ENCODE results near the gene LMF1. TPM values are rescaled to one million over a fixed set of nuclear protein-coding genes. Genes with fewer than 3 reads are reported as not detected.

The LMF1 gene
- total RNA-seq, 1 experiment from 2014 or later = 13.5 TPM

GRCh38 chr16:991345-991744 lies 20.6 kb upstream of the LMF1 start:
- no peaks in the 10 kb centered on the region for H3K27me3 ChIP-seq (ENCODE audit: low read length)
- CTCF ChIA-PET = no interaction called here

GRCh38 chr16:990516-991291 lies 19.9 kb upstream of the LMF1 start:
- Histone ChIP-seq H3K27me3 (ENCODE audit: low read length) (no peaks in the 10 kb centered on the region), H3K4me3 (ENCODE audit: low read length) (no peak overlapping the region), H4K20me1 (ENCODE audit: low read length) (no peaks in the 10 kb centered on the region), H2AFZ (ENCODE audit: low read length) (no peak overlapping the region), H3K4me2 (ENCODE audit: low read length) (no peak overlapping the region), H3K9me3 (ENCODE audit: low read length) (no peaks in the 10 kb centered on the region), H3K4me1 (ENCODE audit: insufficient read depth, low read length) (no peaks in the 10 kb centered on the region), H3K27ac (ENCODE audit: low read length) (no peak overlapping the region), H3F3A (ENCODE audit: low read length, unreplicated experiment) (no peaks in the 10 kb centered on the region), H3K36me3 (ENCODE audit: low read depth, low read length) (no peaks in the 10 kb centered on the region), H3K9me2 (replicated peaks; ENCODE audit: low read length) (no peaks in the 10 kb centered on the region), H3K9ac (ENCODE audit: low read length) (no peak overlapping the region), H3K79me2 (ENCODE audit: low read length) (no peaks in the 10 kb centered on the region)
- ChIA-PET POLR2A (ENCODE audit: unreplicated experiment) (no interaction called here), CTCF (no interaction called here)
- intact Hi-C loops (cut with micrococcal nuclease) = no loop called here
- BruUV-seq (replicated peaks) = no TSS peak
- no peak for TF ChIP-seq CTCF (conservative IDR thresholded peaks at IDR 0.05; ENCODE audit: low read depth, low read length)
- TF ChIP-seq EZH2 (IDR thresholded peaks at IDR 0.05; ENCODE audit: low read length, unreplicated experiment) = no peak
- no peak for TF ChIP-seq EZH2phosphoT487 (IDR thresholded peaks at IDR 0.05; ENCODE audit: borderline replicate concordance, low read length)
- no peak for DNase-seq
- ATAC-seq = no peak

More at GRCh38 chr16:991345-991744, 20.6 kb upstream of the LMF1 start:
- Histone ChIP-seq H2AFZ (ENCODE audit: low read length) (no peak overlapping the region), H3K36me3 (ENCODE audit: low read depth, low read length) (no peaks in the 10 kb centered on the region), H3K79me2 (ENCODE audit: low read length) (no peaks in the 10 kb centered on the region), H4K20me1 (ENCODE audit: low read length) (no peaks in the 10 kb centered on the region), H3K9ac (ENCODE audit: low read length) (no peak overlapping the region), H3K4me1 (ENCODE audit: insufficient read depth, low read length) (no peaks in the 10 kb centered on the region), H3K4me2 (ENCODE audit: low read length) (no peak overlapping the region), H3K9me2 (replicated peaks; ENCODE audit: low read length) (no peaks in the 10 kb centered on the region), H3K4me3 (ENCODE audit: low read length) (no peak overlapping the region), H3F3A (ENCODE audit: low read length, unreplicated experiment) (no peaks in the 10 kb centered on the region), H3K27ac (ENCODE audit: low read length) (no peak overlapping the region), H3K9me3 (ENCODE audit: low read length) (no peaks in the 10 kb centered on the region)
- DNase-seq (no peak), ATAC-seq (no peak)
- intact Hi-C loops (cut with micrococcal nuclease) = no loop called here
- POLR2A ChIA-PET (ENCODE audit: unreplicated experiment) = no interaction called here
- BruUV-seq (replicated peaks) = no TSS peak
- TF ChIP-seq EZH2phosphoT487 (IDR thresholded peaks at IDR 0.05; ENCODE audit: borderline replicate concordance, low read length) (no peak), CTCF (conservative IDR thresholded peaks at IDR 0.05; ENCODE audit: low read depth, low read length) (no peak), EZH2 (IDR thresholded peaks at IDR 0.05; ENCODE audit: low read length, unreplicated experiment) (no peak)

- no peaks in the 10 kb centered on the region for H3K27me3 ChIP-seq (ENCODE audit: low read length)
- no peak for TF ChIP-seq EZH2phosphoT487 (IDR thresholded peaks at IDR 0.05; ENCODE audit: borderline replicate concordance, low read length)
- TF ChIP-seq CTCF (conservative IDR thresholded peaks at IDR 0.05; ENCODE audit: low read depth, low read length) = no peak
- no peak overlapping the region for H3K27ac ChIP-seq (ENCODE audit: low read length)
- no peak overlapping the region for H3K9ac ChIP-seq (ENCODE audit: low read length)
- ChIA-PET POLR2A (ENCODE audit: unreplicated experiment) (no interaction called here), CTCF (no interaction called here)
- H3K9me3 ChIP-seq (ENCODE audit: low read length) = no peaks in the 10 kb centered on the region
- ATAC-seq (no peak), DNase-seq (no peak)
- H3K4me3 ChIP-seq (ENCODE audit: low read length) = no peak overlapping the region
- H3F3A ChIP-seq (ENCODE audit: low read length, unreplicated experiment) = no peaks in the 10 kb centered on the region
- H3K4me1 ChIP-seq (ENCODE audit: insufficient read depth, low read length) = no peaks in the 10 kb centered on the region
- intact Hi-C loops (cut with micrococcal nuclease) = no loop called here
- H3K9me2 ChIP-seq (replicated peaks; ENCODE audit: low read length) = no peaks in the 10 kb centered on the region
- H3K36me3 ChIP-seq (ENCODE audit: low read depth, low read length) = no peaks in the 10 kb centered on the region
- H3K4me2 ChIP-seq (ENCODE audit: low read length) = no peak overlapping the region
- H3K79me2 ChIP-seq (ENCODE audit: low read length) = no peaks in the 10 kb centered on the region
- BruUV-seq (replicated peaks) = no TSS peak
- H2AFZ ChIP-seq (ENCODE audit: low read length) = no peak overlapping the region
- no peaks in the 10 kb centered on the region for H4K20me1 ChIP-seq (ENCODE audit: low read length)
Measured at GRCh38 chr16:989354-989814, 18.6 kb upstream of the LMF1 start.
